ENCODE measurements around the gene FGF9.

The FGF9 gene

GRCh38 chr13:21670883-21671619 lies at the start of gene FGF9:
FGF9 (plus strand) TSS chr13:21671073; CDS start chr13:21671913, 840 bp downstream.
- DNase-seq (ENCODE audit: low read depth): peak; percentile 64

GRCh38 chr13:21625366-21625765 lies 45.5 kb upstream of the FGF9 start:
- no peak for DNase-seq (ENCODE audit: low read depth)

GRCh38 chr13:21632196-21632595 lies 38.7 kb upstream of the FGF9 start:
- DNase-seq (ENCODE audit: low read depth): no peak

- DNase-seq (ENCODE audit: low read depth): no peak
Measured at GRCh38 chr13:21636656-21637055, 34.2 kb upstream of the FGF9 start.

- no peak for DNase-seq (ENCODE audit: low read depth)
Measured at GRCh38 chr13:21637296-21637695, 33.6 kb upstream of the FGF9 start.

- DNase-seq (ENCODE audit: low read depth): no peak
Measured at GRCh38 chr13:21638319-21639282, 32.3 kb upstream of the FGF9 start.

GRCh38 chr13:21639561-21639960 lies 31.3 kb upstream of the FGF9 start:
- DNase-seq (ENCODE audit: low read depth): no peak

GRCh38 chr13:21641629-21642028 lies 29.2 kb upstream of the FGF9 start:
- no peak for DNase-seq (ENCODE audit: low read depth)

- DNase-seq (ENCODE audit: low read depth): no peak
Measured at GRCh38 chr13:21657538-21657937, 13.3 kb upstream of the FGF9 start.

- DNase-seq (ENCODE audit: low read depth): no peak
Measured at GRCh38 chr13:21659087-21659486, 11.8 kb upstream of the FGF9 start.

- DNase-seq (ENCODE audit: low read depth): no peak
Measured at GRCh38 chr13:21661097-21661909, 9.6 kb upstream of the FGF9 start.

GRCh38 chr13:21663197-21663596 lies 7.7 kb upstream of the FGF9 start:
- no peak for DNase-seq (ENCODE audit: low read depth)

GRCh38 chr13:21668732-21669275 lies 2.1 kb upstream of the FGF9 start:
- no peak for DNase-seq (ENCODE audit: low read depth)

- peak; percentile 30 for DNase-seq (ENCODE audit: low read depth)
Measured at GRCh38 chr13:21670006-21670882, 629 bp upstream of the FGF9 start.

GRCh38 chr13:21671620-21672286 lies 880 bp downstream of the FGF9 start:
- no peak for DNase-seq (ENCODE audit: low read depth)

GRCh38 chr13:21672287-21672680 lies 1.4 kb downstream of the FGF9 start:
- no peak for DNase-seq (ENCODE audit: low read depth)

- no peak for DNase-seq (ENCODE audit: low read depth)
Measured at GRCh38 chr13:21672796-21673538, 2.1 kb downstream of the FGF9 start.

- no peak for DNase-seq (ENCODE audit: low read depth)
Measured at GRCh38 chr13:21673539-21673788, 2.6 kb downstream of the FGF9 start.

GRCh38 chr13:21673789-21674489 lies 3.1 kb downstream of the FGF9 start:
- DNase-seq (ENCODE audit: low read depth): no peak
